NCI-H2227 treated with DMSO at 0.1 percent for 48 hours (cell line): Measurements from ENCODE around the gene GMIP.

Experiments
- DNase-seq: peaks from one replicate; lab custom pipeline; 2025; lab: John Stamatoyannopoulos, UW

Gene GMIP

GRCh38 chr19:19657397-19657783 lies 13.9 kb upstream of the GMIP start:
- DNase-seq, result no peak

DNA sequence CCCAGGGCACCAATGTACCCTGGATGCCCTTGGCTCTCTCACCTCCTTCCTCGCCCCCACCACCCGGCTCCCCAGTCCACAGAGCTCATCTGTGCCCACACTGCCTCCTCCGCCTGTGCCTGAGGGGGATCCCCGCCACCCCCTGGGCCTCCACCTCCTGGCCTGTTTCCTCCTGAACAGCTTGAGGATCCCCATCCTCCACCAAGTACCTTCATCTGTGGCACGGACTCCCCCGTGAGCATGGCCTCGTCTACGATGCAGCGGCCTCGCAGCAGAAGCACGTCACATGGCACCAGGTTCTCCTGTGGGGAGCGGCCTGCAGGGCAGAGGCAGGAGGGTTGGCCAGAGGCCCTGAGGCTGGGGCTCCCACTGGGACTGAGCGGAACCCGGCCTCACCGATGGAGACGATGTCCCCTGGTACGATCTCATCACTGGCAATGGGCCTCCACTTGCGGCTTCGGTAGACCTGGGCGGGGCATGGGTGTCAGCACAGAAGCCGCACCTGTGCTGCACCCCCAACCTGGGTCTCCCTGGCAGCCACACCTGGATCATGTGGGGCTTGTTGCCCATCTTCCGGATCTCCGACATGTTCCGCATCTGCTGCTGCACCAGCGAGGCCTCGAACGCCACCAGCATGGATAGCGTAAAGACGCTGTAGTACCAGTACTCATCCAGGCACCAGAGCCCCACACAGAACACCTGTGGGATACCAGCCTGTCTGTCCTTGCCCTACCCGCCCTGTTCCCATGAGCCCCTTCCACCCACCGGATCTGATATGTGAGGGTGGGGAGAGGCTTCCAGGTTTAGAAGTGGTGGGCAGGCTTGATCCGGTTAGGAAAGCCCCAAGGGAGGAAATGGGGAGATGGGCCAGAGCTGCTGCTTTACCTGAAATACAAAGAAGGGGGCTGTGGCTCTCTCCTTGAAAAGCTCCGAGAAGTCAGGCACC lies 13.3 kb upstream of the GMIP start:
- DNase-seq, result no peak

GRCh38 chr19:19655641-19656343 lies 12.3 kb upstream of the GMIP start:
- DNase-seq, result no peak

GRCh38 chr19:19655051-19655594 lies 11.7 kb upstream of the GMIP start:
- DNase-seq, result no peak

GRCh38 chr19:19654441-19654840 lies 11.0 kb upstream of the GMIP start:
- no peak for DNase-seq

DNA sequence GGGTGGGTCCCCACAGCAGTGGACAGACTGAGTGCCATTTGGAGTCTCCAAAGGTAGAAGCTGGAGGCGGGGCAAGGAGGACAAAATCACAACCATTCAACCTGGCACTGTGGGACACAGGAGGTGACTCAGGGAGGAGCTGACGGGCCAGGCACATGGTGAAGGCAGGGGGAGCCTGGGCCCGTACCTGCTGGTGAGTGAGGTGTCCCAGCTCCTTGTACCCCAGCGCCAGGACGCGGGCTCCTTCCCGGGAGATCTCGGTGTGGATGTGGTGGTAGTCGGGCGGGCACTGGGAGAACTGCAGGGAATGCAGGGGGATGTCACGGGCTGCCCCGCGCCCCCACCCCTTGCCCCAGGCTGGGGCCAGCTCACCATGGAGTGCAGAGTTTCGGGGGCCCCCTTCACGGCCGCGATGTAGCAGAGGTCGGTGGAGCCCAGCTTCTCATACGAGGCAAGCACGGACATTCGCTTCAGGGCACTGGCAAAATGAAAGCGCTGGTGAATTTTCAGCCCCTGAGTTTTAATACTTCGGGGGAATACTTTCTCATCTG lies 10.2 kb upstream of the GMIP start:
- no peak for DNase-seq

DNA sequence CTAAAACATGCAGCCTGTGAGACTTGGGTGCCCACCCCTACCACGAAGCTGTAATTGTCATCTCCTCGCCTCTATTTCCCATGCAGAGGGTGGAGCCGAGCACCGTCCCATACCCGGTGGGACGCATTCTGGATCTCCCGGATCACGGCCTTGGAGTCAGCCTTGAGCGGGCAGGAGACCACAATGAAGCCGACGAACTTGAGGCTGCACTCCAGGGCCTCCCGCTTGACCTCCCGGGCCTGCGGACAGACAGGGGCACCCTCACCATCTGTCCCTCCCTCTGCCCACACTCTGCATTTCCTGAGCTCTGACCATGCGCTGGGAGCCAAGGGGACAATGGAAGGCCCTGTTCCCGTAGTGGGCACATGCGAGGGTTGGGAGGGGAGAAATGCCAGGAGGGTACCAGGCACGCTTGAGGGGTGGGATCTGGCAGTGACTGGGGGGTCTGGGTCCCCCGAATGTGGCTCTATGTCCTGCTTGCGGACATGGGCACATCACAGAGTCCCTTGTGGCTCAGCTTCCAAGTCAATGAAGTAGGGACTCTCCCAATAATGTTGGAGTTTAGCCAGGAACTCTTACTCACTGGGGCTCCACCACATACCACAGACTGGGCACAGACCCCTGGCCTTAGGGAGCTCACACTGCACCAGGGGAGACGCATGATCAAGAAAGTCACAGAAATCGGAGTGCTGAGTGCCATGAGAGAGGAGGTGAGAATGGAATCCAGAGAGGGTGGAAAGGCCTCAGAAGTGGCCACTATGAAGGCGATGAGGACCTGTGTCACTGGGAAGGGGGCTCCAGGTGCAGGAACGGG lies 9.2 kb upstream of the GMIP start:
- DNase-seq, result no peak

- DNase-seq, result no peak
Observed at GRCh38 chr19:19651076-19651475, 7.6 kb upstream of the GMIP start.

DNA sequence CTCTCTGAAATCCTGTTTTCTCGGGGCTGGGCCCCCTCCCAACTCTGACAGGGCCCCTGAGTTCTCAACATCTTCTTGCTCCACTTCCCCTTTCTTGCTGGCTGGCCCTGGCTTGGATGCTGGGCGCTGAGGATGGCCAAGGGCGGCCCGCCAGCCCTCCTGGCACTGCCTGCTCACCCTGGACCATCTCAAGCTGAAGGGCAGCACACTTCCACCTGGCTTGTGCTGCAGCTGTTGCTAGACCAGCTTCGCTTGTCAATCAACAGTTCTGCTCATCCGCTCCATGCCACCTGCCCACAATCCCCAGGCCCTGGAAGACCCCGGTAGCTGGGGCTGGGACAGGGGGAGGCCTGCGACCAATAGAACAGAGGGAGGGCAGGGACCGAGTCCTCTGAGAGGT lies 6.9 kb upstream of the GMIP start:
- DNase-seq, result no peak

DNA sequence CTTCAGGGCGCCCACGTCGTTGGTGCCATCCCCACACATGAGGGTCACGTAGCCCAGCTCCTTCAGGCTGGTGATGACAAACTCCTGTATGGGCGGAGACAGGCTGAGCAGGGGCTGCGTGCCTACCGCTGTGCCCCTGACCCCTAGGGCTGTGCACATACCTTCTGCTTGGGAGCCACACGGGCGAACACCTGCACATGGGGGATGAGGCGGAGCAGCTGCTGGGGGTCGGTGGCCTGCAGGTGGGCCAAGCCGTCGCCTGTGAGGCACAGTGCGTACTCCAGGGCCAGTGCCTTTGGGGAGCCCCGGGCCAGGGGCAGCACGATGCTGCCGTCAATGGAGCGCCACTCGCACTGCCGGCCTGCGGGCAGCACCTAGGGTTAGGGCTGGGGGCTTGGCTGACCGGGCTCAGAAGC lies 6.1 kb upstream of the GMIP start:
- no peak for DNase-seq

DNA sequence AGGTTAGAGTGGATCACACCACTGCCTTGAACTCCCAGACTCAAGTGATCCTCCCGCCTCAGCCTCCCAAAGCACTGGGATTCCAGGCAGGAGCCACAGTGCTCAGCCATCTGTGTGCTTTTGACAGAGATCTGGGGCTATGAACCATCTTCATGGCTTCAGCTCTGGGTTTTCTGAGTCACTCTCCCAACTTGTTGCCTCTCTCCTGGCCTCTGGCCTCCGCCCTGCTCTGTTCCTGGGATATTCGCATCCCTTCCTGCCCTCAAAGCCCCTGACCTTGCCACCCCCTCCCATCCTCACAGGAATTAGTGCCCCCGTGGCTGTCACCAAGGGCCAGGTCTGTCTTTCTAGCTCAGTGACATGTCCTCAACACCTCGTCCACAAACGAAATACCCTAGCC lies 5.7 kb upstream of the GMIP start:
- no peak for DNase-seq

GRCh38 chr19:19647037-19647835 lies 3.8 kb upstream of the GMIP start:
- no peak for DNase-seq

DNA sequence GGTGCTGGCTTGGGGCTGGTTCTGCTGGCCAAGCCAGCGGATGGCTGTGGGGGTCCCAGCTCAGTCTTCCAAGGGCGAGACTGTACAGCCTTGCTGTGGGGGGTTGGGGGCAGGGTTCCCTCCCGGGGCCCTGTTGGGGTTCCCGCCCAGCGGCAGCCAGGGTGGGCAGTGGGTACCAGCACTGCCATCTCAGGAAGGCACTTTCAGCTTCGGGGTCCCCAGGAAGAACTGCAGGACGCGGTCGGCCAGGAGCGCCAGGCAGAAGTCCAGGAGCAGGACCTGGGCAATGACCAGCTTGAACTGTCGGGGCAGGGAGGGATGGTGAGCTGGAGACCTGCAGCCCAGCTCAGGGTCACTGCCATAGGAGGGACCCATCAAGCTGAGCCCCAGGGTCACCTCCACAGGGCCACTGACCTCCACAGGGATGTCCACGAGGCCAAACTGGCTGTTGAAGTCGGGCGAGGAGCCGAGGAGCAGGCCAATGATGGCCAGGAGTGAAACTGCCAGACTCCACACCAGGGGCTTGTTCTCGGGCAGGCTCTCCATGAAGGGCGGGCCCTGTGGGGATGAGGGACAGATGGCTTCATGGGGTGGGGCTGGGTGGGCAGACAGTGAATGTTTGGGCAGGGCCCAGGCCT lies 1.9 kb upstream of the GMIP start:
- no peak for DNase-seq

- DNase-seq, result no peak
Observed at GRCh38 chr19:19644054-19644388, 564 bp upstream of the GMIP start.

DNA sequence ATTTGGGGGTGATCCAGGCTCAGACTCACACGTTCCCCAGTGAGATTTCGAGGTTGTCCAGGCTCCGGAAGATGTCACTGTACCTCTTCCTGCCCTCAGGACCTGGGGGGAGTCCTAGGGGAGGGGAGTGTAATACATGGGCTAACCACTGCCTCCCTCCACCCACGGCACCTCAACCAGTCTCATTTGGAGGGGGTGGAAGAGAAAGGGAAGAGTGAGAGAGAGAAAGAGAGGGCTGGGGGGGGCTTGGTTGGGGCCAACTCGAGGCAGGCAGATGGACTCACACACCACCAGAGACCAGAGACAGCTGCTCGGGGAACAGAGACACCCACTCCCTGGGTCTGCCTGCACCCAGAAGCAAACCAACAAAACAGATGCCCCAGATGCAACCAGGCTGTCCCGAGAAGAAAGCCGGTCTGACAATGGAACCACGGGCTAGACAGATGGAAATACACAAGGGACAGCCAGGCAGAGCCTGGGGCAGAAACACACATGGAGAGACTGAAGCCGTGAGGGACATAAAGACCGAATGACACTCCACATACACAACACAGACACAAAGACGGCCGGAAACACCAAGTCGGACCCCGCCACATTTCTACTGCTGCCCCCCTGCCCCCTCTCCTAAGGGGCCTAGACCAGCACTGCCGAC lies 825 bp downstream of the GMIP start:
- no peak for DNase-seq

DNA sequence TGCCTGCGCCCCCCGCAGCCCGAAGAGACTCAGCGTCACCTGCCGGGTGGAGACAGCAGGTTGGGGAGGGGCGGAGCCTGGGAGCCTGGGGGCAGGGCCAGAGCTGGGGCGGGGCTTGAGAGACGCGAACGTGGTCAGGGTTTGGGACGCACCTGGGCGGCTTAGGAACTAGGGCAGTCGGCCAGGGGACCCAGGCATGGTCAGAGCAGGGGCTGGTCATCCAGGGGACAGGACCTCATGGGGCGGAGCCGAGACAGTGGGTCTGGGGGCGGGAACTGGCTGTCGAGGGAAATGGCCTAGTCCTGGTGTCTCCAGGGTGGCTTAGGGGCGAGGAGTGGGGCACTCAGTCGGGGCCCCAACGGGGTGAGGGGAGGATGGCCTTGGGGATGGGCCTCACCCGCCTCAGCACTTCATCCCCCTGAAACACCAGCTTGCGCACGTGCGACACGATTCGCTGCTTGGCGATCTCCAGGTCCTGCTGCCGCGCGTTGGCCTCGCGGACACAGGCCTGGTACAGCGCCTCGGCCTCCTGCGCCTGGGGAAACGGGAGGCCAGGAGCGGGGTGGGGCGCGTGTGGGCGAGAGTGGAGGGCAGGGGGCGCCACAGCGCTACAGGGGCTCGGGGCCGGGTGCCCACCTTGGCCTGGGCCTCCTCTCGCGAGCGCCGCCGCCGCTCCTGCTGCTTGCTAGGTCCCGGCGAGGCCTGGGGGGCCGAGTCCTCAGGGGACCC lies 5.8 kb downstream of the GMIP start:
- no peak for DNase-seq

- DNase-seq, result no peak
Observed at GRCh38 chr19:19637186-19637522, 6.3 kb downstream of the GMIP start.

DNA sequence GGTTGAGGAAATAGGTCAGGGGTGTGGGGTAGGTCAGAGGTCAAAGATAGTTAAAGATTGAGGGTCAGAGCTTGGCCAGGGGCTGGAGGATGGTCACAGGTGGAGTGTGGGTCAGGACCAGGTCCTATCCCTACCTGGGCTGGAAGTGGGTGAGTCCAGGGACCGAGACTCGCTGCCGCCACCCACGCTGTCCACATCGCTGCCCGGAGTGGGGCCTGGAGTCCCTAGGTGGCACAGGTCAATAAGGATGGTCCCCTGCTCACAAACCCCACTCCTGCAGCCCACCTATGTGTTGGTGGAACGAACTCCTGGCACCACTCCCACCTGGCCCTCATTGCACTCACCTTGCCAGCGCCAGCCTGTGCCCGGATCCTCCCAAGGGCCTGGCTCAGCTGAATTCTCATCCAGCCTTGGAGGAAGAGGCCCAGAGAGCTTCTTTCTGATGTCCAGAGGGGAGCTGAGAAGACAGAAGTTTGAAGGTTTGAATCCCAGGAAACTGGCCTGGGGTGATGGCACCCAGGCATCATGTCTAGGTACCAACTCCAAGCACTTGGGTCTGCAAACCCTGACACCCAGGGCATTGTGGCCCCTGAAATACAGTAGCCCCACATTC lies 6.8 kb downstream of the GMIP start:
- DNase-seq, result no peak

DNA sequence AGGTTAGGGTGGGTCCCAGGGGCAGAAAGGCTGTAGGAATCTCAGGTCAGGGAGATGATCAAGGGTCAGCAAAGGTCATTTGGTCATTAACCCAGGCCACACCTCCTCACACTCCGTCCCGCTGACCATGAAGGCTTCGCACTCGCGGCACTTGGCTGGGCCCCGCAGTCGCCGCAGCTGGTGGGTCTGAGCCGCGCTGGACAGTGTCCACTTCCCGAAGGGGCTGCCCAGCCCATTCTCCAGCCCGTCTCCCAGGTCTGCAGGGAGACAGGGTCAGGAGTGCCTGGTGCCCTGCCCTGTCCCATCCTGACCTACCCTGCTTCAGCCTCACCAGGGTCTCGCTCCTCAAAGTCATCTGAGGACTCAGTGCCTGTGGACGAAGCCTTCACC lies 8.1 kb downstream of the GMIP start:
- DNase-seq, result no peak
